HepG2 (cell line): Measurements from ENCODE around the gene SPATA12. TPM values are rescaled to one million over a fixed set of nuclear protein-coding genes. Genes with fewer than 3 reads are reported as not detected.

ENCODE experiments used
- ATAC-seq: fragments of 200-7000 bp; cut with Tn5 transposase; 3 replicates; pipeline ENCODE4 v1.9.1; 2020; ENCODE audit warnings: mild to moderate bottlenecking, moderate library complexity
- BruUV-seq: library from RNA; stranded (reverse); fragments of 400-500 nt; replicated peaks from 2 replicates; lab custom pipeline; 2021; lab: Mats Ljungman, UMichigan
- CTCF ChIA-PET: fragments of 300-600 bp; formaldehyde crosslinking; extraction: SDS; loops from one replicate; lab custom pipeline; 2021; ENCODE audit warnings: low total read pairs, inconsistent platforms, low intra/inter-chr PET ratio; lab: Yijun Ruan, JAX
- POLR2A ChIA-PET: fragments of 350-600 bp; sonication (Branson Sonifier 250); formaldehyde crosslinking; loops from one replicate; lab custom pipeline; 2020; ENCODE audit warnings: antibody characterized with exemption, inconsistent platforms; lab: Yijun Ruan, JAX
- DNase-seq: peaks from one replicate; pipeline ENCODE4 v3.0.0-alpha.2; 2015; ENCODE audit warnings: low spot score
- FAIRE-seq: peaks from 3 replicates; lab custom pipeline; 2011; peaks lifted over from hg19 to GRCh38; lab: Jason Lieb, UNC
- H2AFZ ChIP-seq: one replicate; pipeline ENCODE4 v1.6.1; 2011; ENCODE audit warnings: low read length, inconsistent platforms
- H3K27ac ChIP-seq: fragments of 300-600 bp; 3 replicates; pipeline ENCODE4 v1.8.0; 2011; ENCODE audit warnings: mixed run types, mild to moderate bottlenecking, mixed read lengths, low read length, inconsistent platforms; ENCODE audit not compliant: insufficient read depth; ENCODE audit errors: extremely low read length
- H3K27me3 ChIP-seq, 2 experiments: fragments of 200-600 bp in 1 of 2; 2 replicates in 1 of 2; 3 replicates in 1 of 2; pipeline versions ENCODE4 v1.6.0 to v1.8.0; 2011; ENCODE audit warnings: low read length in 2 of 2, mild to moderate bottlenecking in 2 of 2, moderate library complexity in 2 of 2, inconsistent platforms in 1 of 2; ENCODE audit not compliant: insufficient read depth in 2 of 2, control insufficient read depth in 1 of 2
- H3K36me3 ChIP-seq, 2 experiments: fragments of 200-600 bp in 1 of 2; replicated peaks in 1 of 2; 2 replicates in 1 of 2; 3 replicates in 1 of 2; pipeline versions ENCODE4 v1.5.1 to v1.8.0; 2011; ENCODE audit warnings: low read length in 2 of 2, inconsistent platforms in 1 of 2; ENCODE audit not compliant: insufficient read depth in 2 of 2, control insufficient read depth in 1 of 2
- H3K4me1 ChIP-seq: 2 replicates; pipeline ENCODE4 v1.5.1; 2012; ENCODE audit warnings: low read length, inconsistent platforms; ENCODE audit not compliant: insufficient read depth
- H3K4me2 ChIP-seq: 2 replicates; pipeline ENCODE4 v1.6.0; 2011; ENCODE audit warnings: low read depth, low read length, inconsistent platforms
- H3K4me3 ChIP-seq, 3 experiments: fragments of 200-600 bp in 1 of 3; sonication (generic), shearing (Covaris generic) in 1 of 3; replicated peaks in 1 of 3; 2 replicates each; pipeline ENCODE4 v1.5.1; 2011 to 2016; ENCODE audit warnings: low read length in 3 of 3, inconsistent platforms in 2 of 3, low read depth in 2 of 3, mild to moderate bottlenecking in 2 of 3, control low read depth in 1 of 3, mixed read lengths in 1 of 3; ENCODE audit not compliant: insufficient read depth in 1 of 3
- H3K79me2 ChIP-seq: one replicate; pipeline ENCODE4 v1.6.1; 2011; ENCODE audit warnings: low read length, inconsistent platforms; ENCODE audit not compliant: insufficient read depth
- H3K9ac ChIP-seq: 2 replicates; pipeline ENCODE4 v1.6.0; 2011; ENCODE audit warnings: mild to moderate bottlenecking, low read depth, low read length, inconsistent platforms; ENCODE audit not compliant: insufficient read depth
- H3K9me3 ChIP-seq: 2 replicates; pipeline ENCODE4 v1.5.1; 2012; ENCODE audit warnings: mild to moderate bottlenecking, low read length
- H4K20me1 ChIP-seq: 2 replicates; pipeline ENCODE4 v1.6.0; 2011; ENCODE audit warnings: inconsistent platforms, mild to moderate bottlenecking, low read length, moderate library complexity; ENCODE audit not compliant: insufficient read depth
- CENPT ChIP-seq: sonication (generic); formaldehyde crosslinking; IDR thresholded peaks from 2 replicates; pipeline ENCODE4 v1.8.0; 2022; ENCODE audit warnings: low read depth, mild to moderate bottlenecking, moderate library complexity, missing genetic modification reagents
- GABPB1 ChIP-seq: IDR thresholded peaks from 2 replicates; pipeline ENCODE4 v1.6.1; 2016; ENCODE audit warnings: mild to moderate bottlenecking, missing genetic modification reagents, moderate library complexity, missing compliant biosample characterization
- KLF11 ChIP-seq: IDR thresholded peaks from 2 replicates; pipeline ENCODE4 v1.6.1; 2016; ENCODE audit warnings: missing compliant biosample characterization
- NFE2 ChIP-seq: sonication (generic); formaldehyde crosslinking; IDR thresholded peaks from 2 replicates; pipeline ENCODE4 v1.4.0; 2020; ENCODE audit warnings: missing genetic modification reagents
- NFYB ChIP-seq: sonication (generic); formaldehyde crosslinking; IDR thresholded peaks from 2 replicates; pipeline ENCODE4 v1.4.0; 2020; ENCODE audit warnings: missing genetic modification reagents
- POGZ ChIP-seq: sonication (generic); formaldehyde crosslinking; IDR thresholded peaks from 2 replicates; pipeline ENCODE4 v1.4.0; 2020; ENCODE audit warnings: mild to moderate bottlenecking, missing genetic modification reagents
- SIN3A ChIP-seq: IDR thresholded peaks from 2 replicates; pipeline ENCODE4 v1.6.1; 2011; ENCODE audit warnings: low read depth, mild to moderate bottlenecking, control low read depth, low read length, borderline replicate concordance
- SIX4 ChIP-seq: sonication (generic); formaldehyde crosslinking; IDR thresholded peaks from 2 replicates; pipeline ENCODE4 v1.4.0; 2020; ENCODE audit warnings: missing genetic modification reagents
- THAP11 ChIP-seq: IDR thresholded peaks from 2 replicates; pipeline ENCODE4 v1.6.1; 2016; ENCODE audit warnings: missing biosample characterization, missing genetic modification reagents
- ZBTB33 ChIP-seq: sonication (generic); formaldehyde crosslinking; IDR thresholded peaks from 2 replicates; pipeline ENCODE4 v1.4.0; 2020; ENCODE audit warnings: missing genetic modification reagents
- ZMYM3 ChIP-seq: sonication (generic); formaldehyde crosslinking; IDR thresholded peaks from 2 replicates; pipeline ENCODE4 v1.5.1; 2020; ENCODE audit warnings: mild to moderate bottlenecking, missing genetic modification reagents
- ZNF234 ChIP-seq: sonication (generic); formaldehyde crosslinking; conservative IDR thresholded peaks from 2 replicates; pipeline ENCODE4 v1.5.1; 2020; ENCODE audit warnings: mild to moderate bottlenecking, missing genetic modification reagents
- ZNF800 ChIP-seq: sonication (generic); formaldehyde crosslinking; IDR thresholded peaks from 2 replicates; pipeline ENCODE4 v1.4.0; 2020; ENCODE audit warnings: missing genetic modification reagents
- WGBS: methylation state at CpG from one replicate; pipeline ENCODE4 v1.1.6; 2017; ENCODE audit warnings: low lambda C conversion rate; 5-methylcytosine and 5-hydroxymethylcytosine counted together
- in situ Hi-C: cut with HindIII; loops from 2 replicates; pipeline ENCODE4 v1.10.0; 2017; ENCODE audit warnings: low pct_unique_long_range_greater_than_20kb; ENCODE audit not compliant: extremely low pct_ligation_motif_present
- intact Hi-C: fragments of 100-400 bp; cut with micrococcal nuclease; formaldehyde crosslinking; loops from one replicate; pipeline ENCODE4 v1.10.0; 2022; ENCODE audit not compliant: unreplicated experiment
- polyA plus RNA-seq, 8 experiments: library from polyadenylated mRNA; depleted of rRNA in 3 of 8; stranded (reverse) in 7 of 8; unstranded in 1 of 8; fragments of >200 nt; fragmentation: Illumina TruSeq in 4 of 8; extraction: Trizol in 4 of 8; gene quantifications; 2 replicates each; pipeline versions ENCODE4 v1.2.1 to v1.2.3, GENCODE V29; 2011 to 2016; ENCODE audit warnings: low read depth in 4 of 8, missing spikeins in 1 of 8, mixed read lengths in 1 of 8; ENCODE audit not compliant: insufficient read depth in 1 of 8
- total RNA-seq, 5 experiments: library from RNA; depleted of rRNA; stranded (reverse); fragments of >200 nt; fragmentation: Illumina TruSeq; extraction: Trizol; gene quantifications; 2 replicates each; pipeline ENCODE4 v1.2.3, GENCODE V29; 2016; ENCODE audit warnings: low read depth in 1 of 5

Gene SPATA12
- total and polyA plus RNA-seq, 2 of the 13 experiments (the other 11 are each of a cell fraction or from before 2014, with no cell fraction given): 0.09 to 0.25 TPM

GRCh38 chr3:57062101-57062631, 1.7 kb downstream of the SPATA12 start:
- Histone ChIP-seq H3K9ac (no peak overlapping the region), H3K27me3 (no peaks in the 10 kb centered on the region), H3K4me3 (no peak overlapping the region), H3K9me3 (no peaks in the 10 kb centered on the region), H3K4me2 (no peak overlapping the region), H2AFZ (no peak overlapping the region), H3K4me1 (peaks cover 28% of the 10 kb centered on the region), H3K79me2 (peaks cover 2% of the 10 kb centered on the region), H3K27ac (no peak overlapping the region), H4K20me1 (no peaks in the 10 kb centered on the region), H3K36me3 (no peaks in the 10 kb centered on the region)
- intact Hi-C loops (no loop called here), in situ Hi-C loops (no loop called here)
- BruUV-seq: no TSS peak
- ChIA-PET POLR2A (no interaction called here), CTCF (no interaction called here)
- 84% methylated on average over 8 of the region's 9 CpGs for WGBS
- DNase-seq (no peak), ATAC-seq (no peak), FAIRE-seq (no peak)
- TF ChIP-seq ZNF234 (no peak), SIX4 (no peak), THAP11 (CRISPR knock-in tag) (no peak), POGZ (no peak), NFYB (no peak)

- H3K4me2 ChIP-seq: no peak overlapping the region
- ChIA-PET POLR2A (no interaction called here), CTCF (no interaction called here)
- H3K9me3 ChIP-seq: no peaks in the 10 kb centered on the region
- BruUV-seq: no TSS peak
- peaks cover 2% of the 10 kb centered on the region for H3K79me2 ChIP-seq
- intact Hi-C loops: no loop called here
- H2AFZ ChIP-seq: no peak overlapping the region
- no peaks in the 10 kb centered on the region for H3K27me3 ChIP-seq
- no peaks in the 10 kb centered on the region for H3K36me3 ChIP-seq
- DNase-seq: no peak
- FAIRE-seq: no peak
- no peak for TF ChIP-seq SIN3A
- 0 out of 2 replicates have a peak, but pooled peaks have one; percentile 44 for TF ChIP-seq ZMYM3 (CRISPR knock-in tag)
- TF ChIP-seq ZNF800 (CRISPR knock-in tag): no peak
- 0 out of 2 replicates have a peak, but pooled peaks have one; percentile 44 for TF ChIP-seq ZBTB33 (CRISPR knock-in tag)
- TF ChIP-seq NFE2 (CRISPR knock-in tag): no peak
- no peak for TF ChIP-seq KLF11 (CRISPR knock-in tag)
- TF ChIP-seq CENPT (CRISPR knock-in tag): no peak
- no peak for TF ChIP-seq GABPB1 (CRISPR knock-in tag)
- H3K27ac ChIP-seq: no peak overlapping the region
- no peak for ATAC-seq
- H3K4me1 ChIP-seq: peaks cover 28% of the 10 kb centered on the region
- no peak overlapping the region for H3K4me3 ChIP-seq
- in situ Hi-C loops: no loop called here
- 98% methylated on average over 5 of the region's 5 CpGs for WGBS
- H3K9ac ChIP-seq: no peak overlapping the region
- no peaks in the 10 kb centered on the region for H4K20me1 ChIP-seq
Measured at GRCh38 chr3:57063032-57063431, 2.6 kb downstream of the SPATA12 start.
